Ovary (tissue), 3 donors: ENCODE measurements around the gene FAM210A.

Experiments
- POLR2A ChIP-seq: fragments of 450-650 bp; IDR thresholded peaks from one replicate; pipeline ENCODE4 v1.6.1; 2017; ENCODE audit warnings: antibody characterized with exemption, mild to moderate bottlenecking, moderate library complexity
- TF ChIP-seq, protein P1 (sequence below), 3 donors: fragments of 450-650 bp in 2 of 3; fragments of 200-600 bp in 1 of 3; IDR thresholded peaks; one replicate each; pipeline versions ENCODE4 v1.5.1 to v1.8.0; 2016 to 2022; ENCODE audit warnings: antibody characterized with exemption in 3 of 3, mild to moderate bottlenecking in 1 of 3
- donor health status: DM: no; HTN: no; CAD: no.

DNA sequence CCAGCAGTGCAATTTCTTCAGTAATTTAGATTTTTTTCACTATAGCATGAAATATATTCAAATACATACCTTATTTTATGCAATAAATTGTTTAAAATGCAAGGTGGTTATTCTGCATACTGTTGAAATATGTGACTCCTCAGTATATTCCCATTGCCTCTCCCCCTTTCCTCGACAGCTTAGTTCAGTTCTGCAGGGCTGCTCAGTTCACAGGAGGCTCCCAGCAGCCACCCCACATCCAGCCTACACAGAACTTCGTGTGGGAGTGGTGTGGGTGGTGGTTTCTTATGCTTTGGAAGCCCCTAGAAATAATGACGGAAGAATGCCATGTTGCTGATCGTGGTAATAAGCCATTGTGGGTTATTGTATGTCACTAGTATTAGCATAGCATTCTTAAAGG is 79.7 kb downstream of the FAM210A start:
- TF ChIP-seq, protein P1, sequence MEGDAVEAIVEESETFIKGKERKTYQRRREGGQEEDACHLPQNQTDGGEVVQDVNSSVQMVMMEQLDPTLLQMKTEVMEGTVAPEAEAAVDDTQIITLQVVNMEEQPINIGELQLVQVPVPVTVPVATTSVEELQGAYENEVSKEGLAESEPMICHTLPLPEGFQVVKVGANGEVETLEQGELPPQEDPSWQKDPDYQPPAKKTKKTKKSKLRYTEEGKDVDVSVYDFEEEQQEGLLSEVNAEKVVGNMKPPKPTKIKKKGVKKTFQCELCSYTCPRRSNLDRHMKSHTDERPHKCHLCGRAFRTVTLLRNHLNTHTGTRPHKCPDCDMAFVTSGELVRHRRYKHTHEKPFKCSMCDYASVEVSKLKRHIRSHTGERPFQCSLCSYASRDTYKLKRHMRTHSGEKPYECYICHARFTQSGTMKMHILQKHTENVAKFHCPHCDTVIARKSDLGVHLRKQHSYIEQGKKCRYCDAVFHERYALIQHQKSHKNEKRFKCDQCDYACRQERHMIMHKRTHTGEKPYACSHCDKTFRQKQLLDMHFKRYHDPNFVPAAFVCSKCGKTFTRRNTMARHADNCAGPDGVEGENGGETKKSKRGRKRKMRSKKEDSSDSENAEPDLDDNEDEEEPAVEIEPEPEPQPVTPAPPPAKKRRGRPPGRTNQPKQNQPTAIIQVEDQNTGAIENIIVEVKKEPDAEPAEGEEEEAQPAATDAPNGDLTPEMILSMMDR (IDR thresholded peaks at IDR 0.05): no peak
- no peak for TF ChIP-seq POLR2A
